Activated CD8-positive, alpha-beta T cell treated with anti-CD3 and anti-CD28 coated beads for 36 hours (primary cell): ENCODE data around the gene WDR20. TPM values are rescaled to one million over a fixed set of nuclear protein-coding genes. Genes with fewer than 3 reads are reported as not detected.

ENCODE experiments used
- ATAC-seq: fragments of 200-7000 bp; cut with Tn5 transposase; one replicate; pipeline ENCODE4 v1.10.0; 2021; ENCODE audit warnings: mild to moderate bottlenecking, moderate library complexity
- CTCF ChIA-PET: fragments of 350-600 bp; sonication (Branson Sonifier 250); formaldehyde crosslinking; loops from one replicate; lab custom pipeline; 2021; ENCODE audit warnings: antibody characterized with exemption; lab: Charles Lee
- POLR2A ChIA-PET: fragments of 350-600 bp; sonication (Branson Sonifier 250); formaldehyde crosslinking; loops from one replicate; lab custom pipeline; 2021; ENCODE audit warnings: antibody characterized with exemption; lab: Charles Lee
- DNase-seq: peaks from one replicate; pipeline ENCODE4 v3.0.0-alpha.2; 2020
- H3K27ac Mint-ChIP-seq: one replicate; pipeline ENCODE4 v1.8.0; 2021; ENCODE audit warnings: mild to moderate bottlenecking, mixed read lengths
- H3K27me3 Mint-ChIP-seq: one replicate; pipeline ENCODE4 v1.8.0; 2021; ENCODE audit warnings: mixed read lengths
- H3K36me3 Mint-ChIP-seq: one replicate; pipeline ENCODE4 v1.8.0; 2021; ENCODE audit warnings: low read depth, mixed read lengths
- H3K4me1 Mint-ChIP-seq: one replicate; pipeline ENCODE4 v1.8.0; 2021; ENCODE audit warnings: low read depth, mixed read lengths
- H3K4me3 Mint-ChIP-seq: one replicate; pipeline ENCODE4 v1.8.0; 2021; ENCODE audit warnings: mild to moderate bottlenecking, moderate library complexity, mixed read lengths
- H3K9me3 Mint-ChIP-seq: one replicate; pipeline ENCODE4 v1.8.0; 2021; ENCODE audit warnings: mixed read lengths
- CTCF ChIP-seq: fragments of 200-600 bp; IDR thresholded peaks from one replicate; pipeline ENCODE4 v1.8.0; 2022; ENCODE audit warnings: antibody characterized with exemption, mild to moderate bottlenecking
- intact Hi-C: fragments of 100-400 bp; cut with micrococcal nuclease; formaldehyde crosslinking; loops from one replicate; pipeline ENCODE4 v1.10.0; 2022
- total RNA-seq, 2 experiments: library from RNA; stranded (reverse); gene quantifications; one replicate each; pipeline ENCODE4 v1.2.3, GENCODE V29; 2021

WDR20 gene
- total RNA-seq, 2 experiments from 2014 or later: 18.5 to 21.6 TPM

GRCh38 chr14:102209224-102209966 is 69.7 kb downstream of the WDR20 start:
- H3K27me3 Mint-ChIP-seq: no peaks in the 10 kb centered on the region
- H3K4me1 Mint-ChIP-seq: peaks cover 3% of the 10 kb centered on the region
- CTCF ChIA-PET: no interaction called here
- intact Hi-C loops: no loop called here
- POLR2A ChIA-PET: no interaction called here
- DNase-seq (no peak), ATAC-seq (no peak)
- TF ChIP-seq CTCF: no peak
- H3K4me3 Mint-ChIP-seq: no peak overlapping the region
- no peaks in the 10 kb centered on the region for H3K9me3 Mint-ChIP-seq
- no peak overlapping the region for H3K27ac Mint-ChIP-seq
- H3K36me3 Mint-ChIP-seq: peaks cover 9% of the 10 kb centered on the region

- Mint-ChIP-seq H3K36me3 (peaks cover 7% of the 10 kb centered on the region), H3K27me3 (no peaks in the 10 kb centered on the region), H3K9me3 (no peaks in the 10 kb centered on the region), H3K4me3 (no peak overlapping the region), H3K27ac (no peak overlapping the region), H3K4me1 (peaks cover under 1% of the 10 kb centered on the region)
- intact Hi-C loops: no loop called here
- POLR2A ChIA-PET: no interaction called here
- TF ChIP-seq CTCF: no peak
- DNase-seq (no peak), ATAC-seq (no peak)
- CTCF ChIA-PET: no interaction called here
These were observed 70.8 kb downstream of the WDR20 start for GRCh38 chr14:102210421-102211042.

- H3K27me3 Mint-ChIP-seq: no peaks in the 10 kb centered on the region
- POLR2A ChIA-PET: no interaction called here
- DNase-seq (no peak), ATAC-seq (no peak)
- H3K9me3 Mint-ChIP-seq: no peaks in the 10 kb centered on the region
- intact Hi-C loops: no loop called here
- H3K4me3 Mint-ChIP-seq: no peak overlapping the region
- H3K4me1 Mint-ChIP-seq: no peaks in the 10 kb centered on the region
- H3K36me3 Mint-ChIP-seq: peaks cover 7% of the 10 kb centered on the region
- H3K27ac Mint-ChIP-seq: no peak overlapping the region
- no peak for TF ChIP-seq CTCF
- CTCF ChIA-PET: no interaction called here
These were observed 71.5 kb downstream of the WDR20 start for GRCh38 chr14:102211240-102211639.

- no peak for TF ChIP-seq CTCF
- CTCF ChIA-PET: no interaction called here
- H3K27ac Mint-ChIP-seq: no peak overlapping the region
These were observed 72.7 kb downstream of the WDR20 start for GRCh38 chr14:102212356-102212755.

GRCh38 chr14:102212845-102213244 is 73.1 kb downstream of the WDR20 start:
- POLR2A ChIA-PET: interaction anchor here (0.6 kb wide), 1 partner anchor 102 kb away, joined by 3 read pairs; no protein-coding TSS in a partner anchor
- Mint-ChIP-seq H3K9me3 (no peaks in the 10 kb centered on the region), H3K36me3 (peaks cover 7% of the 10 kb centered on the region), H3K27me3 (no peaks in the 10 kb centered on the region), H3K27ac (no peak overlapping the region), H3K4me1 (no peaks in the 10 kb centered on the region), H3K4me3 (no peak overlapping the region)
- CTCF ChIA-PET: no interaction called here
- no peak for TF ChIP-seq CTCF
- intact Hi-C loops: no loop called here
- DNase-seq: no peak
- ATAC-seq: no peak

More at GRCh38 chr14:102212356-102212755, 72.7 kb downstream of the WDR20 start:
- no peaks in the 10 kb centered on the region for H3K27me3 Mint-ChIP-seq
- DNase-seq (no peak), ATAC-seq (no peak)
- no peak overlapping the region for H3K4me3 Mint-ChIP-seq
- POLR2A ChIA-PET: no interaction called here
- no peaks in the 10 kb centered on the region for H3K4me1 Mint-ChIP-seq
- intact Hi-C loops: no loop called here
- H3K9me3 Mint-ChIP-seq: no peaks in the 10 kb centered on the region
- H3K36me3 Mint-ChIP-seq: peaks cover 7% of the 10 kb centered on the region
